Measurements from ENCODE around the gene TGFA.

DNA sequence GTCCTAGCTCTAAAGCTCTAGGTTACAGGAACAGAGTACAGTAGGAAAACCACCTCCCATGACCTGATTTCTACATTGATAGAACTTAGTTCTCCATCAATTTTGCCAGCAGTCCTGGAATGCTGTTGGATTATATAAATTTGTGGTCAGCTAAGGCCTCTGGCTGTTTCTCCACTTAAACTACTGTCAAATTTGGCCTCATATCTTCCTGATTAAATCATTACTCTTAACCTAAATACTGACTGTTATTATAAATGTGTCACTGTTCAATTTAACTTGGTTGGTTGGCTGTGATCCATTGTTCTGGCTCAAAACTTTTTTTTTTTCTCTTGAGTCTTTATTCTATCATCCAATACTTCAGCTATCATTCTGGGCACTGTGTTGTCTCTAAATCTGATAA lies 71.2 kb downstream of the TGFA start:
- TF ChIP-seq, protein P1, sequence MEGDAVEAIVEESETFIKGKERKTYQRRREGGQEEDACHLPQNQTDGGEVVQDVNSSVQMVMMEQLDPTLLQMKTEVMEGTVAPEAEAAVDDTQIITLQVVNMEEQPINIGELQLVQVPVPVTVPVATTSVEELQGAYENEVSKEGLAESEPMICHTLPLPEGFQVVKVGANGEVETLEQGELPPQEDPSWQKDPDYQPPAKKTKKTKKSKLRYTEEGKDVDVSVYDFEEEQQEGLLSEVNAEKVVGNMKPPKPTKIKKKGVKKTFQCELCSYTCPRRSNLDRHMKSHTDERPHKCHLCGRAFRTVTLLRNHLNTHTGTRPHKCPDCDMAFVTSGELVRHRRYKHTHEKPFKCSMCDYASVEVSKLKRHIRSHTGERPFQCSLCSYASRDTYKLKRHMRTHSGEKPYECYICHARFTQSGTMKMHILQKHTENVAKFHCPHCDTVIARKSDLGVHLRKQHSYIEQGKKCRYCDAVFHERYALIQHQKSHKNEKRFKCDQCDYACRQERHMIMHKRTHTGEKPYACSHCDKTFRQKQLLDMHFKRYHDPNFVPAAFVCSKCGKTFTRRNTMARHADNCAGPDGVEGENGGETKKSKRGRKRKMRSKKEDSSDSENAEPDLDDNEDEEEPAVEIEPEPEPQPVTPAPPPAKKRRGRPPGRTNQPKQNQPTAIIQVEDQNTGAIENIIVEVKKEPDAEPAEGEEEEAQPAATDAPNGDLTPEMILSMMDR (IDR thresholded peaks at IDR 0.05): no peak
- TF ChIP-seq POLR2A (IDR thresholded peaks at IDR 0.05): no peak

Data from transverse colon (tissue), 3 donors.